B cell (primary cell): ENCODE measurements around the gene PARP8. TPM values are rescaled to one million over a fixed set of nuclear protein-coding genes. Genes with fewer than 3 reads are reported as not detected.

Experiments used
- ATAC-seq: fragments of 200-7000 bp; cut with Tn5 transposase; one replicate; pipeline ENCODE4 v1.10.0; 2021; ENCODE audit warnings: low read depth, mild to moderate bottlenecking, moderate number of reproducible peaks, moderate library complexity
- CTCF ChIA-PET: fragments of 350-600 bp; sonication (Branson Sonifier 250); formaldehyde crosslinking; loops from one replicate; lab custom pipeline; 2021; ENCODE audit warnings: antibody characterized with exemption, inconsistent platforms; lab: Charles Lee
- POLR2A ChIA-PET: fragments of 350-600 bp; sonication (Branson Sonifier 250); formaldehyde crosslinking; loops from one replicate; lab custom pipeline; 2021; ENCODE audit warnings: antibody characterized with exemption; lab: Charles Lee
- DNase-seq: peaks from one replicate; pipeline ENCODE4 v3.0.0; 2013
- H2AFZ ChIP-seq: 2 replicates; pipeline ENCODE4 v1.6.1; 2012; ENCODE audit warnings: mild to moderate bottlenecking, low read depth, low read length; ENCODE audit not compliant: insufficient read depth, poor library complexity, severe bottlenecking
- H3K27ac ChIP-seq, 2 donors: 1 replicate in 1 of 2; 2 replicates in 1 of 2; pipeline ENCODE4 v1.5.1; 2012 to 2013; ENCODE audit warnings: low read length in 2 of 2, mild to moderate bottlenecking in 2 of 2, moderate library complexity in 1 of 2
- H3K27me3 ChIP-seq, 4 experiments: fragments of 200-600 bp in 1 of 4; sonication (generic) in 1 of 4; replicated peaks in 1 of 4; 1 replicate in 2 of 4; 2 replicates in 2 of 4; pipeline versions ENCODE4 v1.6.1 to v1.7.0; 2013 to 2016; ENCODE audit warnings: low read length in 3 of 4, mild to moderate bottlenecking in 2 of 4, mixed read lengths in 1 of 4, moderate library complexity in 1 of 4; ENCODE audit not compliant: insufficient read depth in 4 of 4, control insufficient read depth in 3 of 4; ENCODE audit errors: control extremely low read depth in 1 of 4
- H3K36me3 ChIP-seq, 2 experiments: replicated peaks in 1 of 2; 1 replicate in 1 of 2; 2 replicates in 1 of 2; pipeline versions ENCODE4 v1.6.1 to v1.7.1; 2013; ENCODE audit warnings: low read length in 1 of 2; ENCODE audit not compliant: insufficient read depth in 2 of 2, control insufficient read depth in 1 of 2; ENCODE audit errors: control extremely low read depth in 1 of 2, extremely low read depth in 1 of 2
- H3K4me1 ChIP-seq, 2 donors: fragments of 200-600 bp in 1 of 2; sonication (generic) in 1 of 2; 1 replicate in 1 of 2; 2 replicates in 1 of 2; pipeline versions ENCODE4 v1.5.1 to v1.6.1; 2013 to 2017; ENCODE audit warnings: low read length in 2 of 2; ENCODE audit not compliant: control insufficient read depth in 2 of 2, insufficient read depth in 2 of 2
- H3K4me2 ChIP-seq: replicated peaks from 2 replicates; pipeline ENCODE3; 2012; ENCODE audit warnings: mild to moderate bottlenecking, low read depth, low read length; ENCODE audit not compliant: poor library complexity, severe bottlenecking
- H3K4me3 ChIP-seq, 5 experiments: fragments of 200-600 bp in 1 of 5; sonication (generic) in 1 of 5; 1 replicate in 3 of 5; 2 replicates in 2 of 5; pipeline versions ENCODE4 v1.5.1 to v1.7.0; 2011 to 2016; ENCODE audit warnings: low read length in 4 of 5, mild to moderate bottlenecking in 4 of 5, low read depth in 2 of 5, control low read depth in 1 of 5, moderate library complexity in 1 of 5; ENCODE audit not compliant: insufficient read depth in 1 of 5; ENCODE audit errors: control extremely low read depth in 1 of 5, extremely low read depth in 1 of 5
- H3K79me2 ChIP-seq: fragments of 200-600 bp; sonication (generic); one replicate; pipeline ENCODE4 v1.6.0; 2016; ENCODE audit warnings: low read length; ENCODE audit not compliant: control insufficient read depth, insufficient read depth
- H3K9ac ChIP-seq: fragments of 200-600 bp; sonication (generic); 2 replicates; pipeline ENCODE4 v1.6.1; 2017; ENCODE audit warnings: mild to moderate bottlenecking, low read length, moderate library complexity
- H3K9me3 ChIP-seq, 3 donors: one replicate each; pipeline versions ENCODE4 v1.6.1 to v1.7.1; 2013; ENCODE audit warnings: low read length in 2 of 3; ENCODE audit not compliant: control insufficient read depth in 2 of 3, insufficient read depth in 1 of 3; ENCODE audit errors: control extremely low read depth in 1 of 3
- H4K20me1 ChIP-seq: 2 replicates; pipeline ENCODE4 v1.6.0; 2012; ENCODE audit warnings: mild to moderate bottlenecking, low read length; ENCODE audit not compliant: insufficient read depth, control insufficient read depth, poor library complexity, severe bottlenecking
- H3K27ac Mint-ChIP-seq: one replicate; pipeline ENCODE4 v1.8.0; 2021; ENCODE audit warnings: mixed read lengths
- H3K27me3 Mint-ChIP-seq: one replicate; pipeline ENCODE4 v1.8.0; 2021; ENCODE audit warnings: mixed read lengths
- H3K4me1 Mint-ChIP-seq: one replicate; pipeline ENCODE4 v1.8.0; 2021; ENCODE audit warnings: mixed read lengths
- H3K4me3 Mint-ChIP-seq: one replicate; pipeline ENCODE4 v1.8.0; 2021; ENCODE audit warnings: mixed read lengths
- H3K9me3 Mint-ChIP-seq: one replicate; pipeline ENCODE4 v1.8.0; 2022; ENCODE audit warnings: mixed read lengths; ENCODE audit not compliant: insufficient read depth
- EZH2 ChIP-seq: IDR thresholded peaks from 2 replicates; pipeline ENCODE4 v1.6.1; 2012; ENCODE audit warnings: borderline replicate concordance, low read depth, mild to moderate bottlenecking, moderate library complexity, low read length; ENCODE audit not compliant: insufficient read depth, poor library complexity, severe bottlenecking
- WGBS: methylation state at CpG from one replicate; pipeline ENCODE4 v1.1.5; 2013; ENCODE audit warnings: missing lambda C conversion rate; ENCODE audit not compliant: insufficient coverage; 5-methylcytosine and 5-hydroxymethylcytosine counted together
- intact Hi-C: fragments of 100-400 bp; cut with micrococcal nuclease; formaldehyde crosslinking; loops from one replicate; pipeline ENCODE4 v1.10.0; 2022
- polyA plus RNA-seq: library from polyadenylated mRNA; depleted of rRNA; stranded (reverse); fragments of >200 nt; gene quantifications from 2 replicates; pipeline ENCODE4 v1.2.3, GENCODE V29; 2012
- total RNA-seq, 2 donors: library from RNA; stranded (reverse); fragments of 120-200 nt in 1 of 2; gene quantifications; 1 replicate in 1 of 2; 2 replicates in 1 of 2; pipeline versions ENCODE4 v1.2.3 to v1.2.4, GENCODE V29; 2013 to 2022
- TF ChIP-seq, protein P1 (sequence below): fragments of 200-600 bp; IDR thresholded peaks from one replicate; pipeline ENCODE4 v1.8.0; 2022; ENCODE audit warnings: antibody characterized with exemption, mild to moderate bottlenecking

PARP8 gene
- total and polyA plus RNA-seq, 2 donors (not counting 1 experiment from before 2014, with no cell fraction given): 36.2 to 83.6 TPM

DNA sequence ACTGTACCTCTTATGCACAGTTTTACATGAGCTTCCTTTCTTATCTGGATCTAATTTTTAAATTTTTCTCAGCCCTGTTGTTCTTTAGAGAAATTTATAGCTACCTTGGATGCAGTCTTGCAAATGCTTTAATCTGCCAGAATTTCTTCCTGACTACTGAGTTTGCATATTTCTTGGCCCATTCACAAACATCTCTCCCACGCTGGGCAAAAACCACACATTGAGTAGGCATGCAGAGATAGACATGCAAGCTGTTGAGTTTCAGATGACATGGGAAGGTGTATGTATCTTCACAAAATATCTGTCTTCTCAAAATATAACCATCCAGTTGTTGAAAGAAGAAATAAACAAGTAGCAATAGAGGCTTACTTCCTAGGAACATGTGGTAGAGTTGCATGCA, 101.2 kb downstream of the PARP8 start:
- POLR2A ChIA-PET: no interaction called here
- H3K4me2 ChIP-seq: no peak overlapping the region
- CTCF ChIA-PET: no interaction called here

DNA sequence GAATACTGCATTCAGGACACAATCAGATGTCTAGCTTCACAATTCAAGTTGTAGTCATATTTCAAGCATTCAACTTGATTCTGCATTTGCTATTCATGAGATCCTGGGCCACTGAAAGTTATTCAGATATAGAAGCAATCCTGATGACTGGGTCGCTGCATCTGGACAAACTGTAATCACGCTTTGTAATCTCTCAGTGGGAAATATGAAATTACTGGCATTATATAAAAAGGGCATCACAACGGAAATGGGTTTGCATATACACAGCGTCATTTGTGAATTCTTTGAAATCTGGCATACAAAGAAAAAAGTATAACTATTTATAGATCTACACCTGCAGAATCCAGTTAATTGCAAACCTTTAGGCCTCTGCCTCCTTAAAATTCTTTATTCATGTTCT, 102.2 kb downstream of the PARP8 start:
- Histone ChIP-seq H3K9ac (no peak overlapping the region), H3K36me3 (peaks cover 26 to 29% of the 10 kb centered on the region in 2 experiments), H4K20me1 (no peaks in the 10 kb centered on the region), H3K27ac (no peak overlapping the region), H3K9me3 (peaks cover 0 to 4% (median 2%) of the 10 kb centered on the region in 3 donors), H3K4me2 (no peak overlapping the region), H3K27me3 (no peaks in the 10 kb centered on the region), H3K4me1 (no peaks in the 10 kb centered on the region), H2AFZ (no peak overlapping the region), H3K79me2 (peaks cover 9% of the 10 kb centered on the region), H3K4me3 (no peak overlapping the region)
- H3K27ac Mint-ChIP-seq: no peak overlapping the region
- POLR2A ChIA-PET: no interaction called here
- peaks cover 3% of the 10 kb centered on the region for H3K9me3 Mint-ChIP-seq
- DNase-seq (no peak), ATAC-seq (no peak)
- no peaks in the 10 kb centered on the region for H3K27me3 Mint-ChIP-seq
- intact Hi-C loops: no loop called here
- peaks cover 10% of the 10 kb centered on the region for H3K4me1 Mint-ChIP-seq
- H3K4me3 Mint-ChIP-seq: no peak overlapping the region
- WGBS: 71% methylated on average over 2 of the region's 4 CpGs
- TF ChIP-seq, protein P1, sequence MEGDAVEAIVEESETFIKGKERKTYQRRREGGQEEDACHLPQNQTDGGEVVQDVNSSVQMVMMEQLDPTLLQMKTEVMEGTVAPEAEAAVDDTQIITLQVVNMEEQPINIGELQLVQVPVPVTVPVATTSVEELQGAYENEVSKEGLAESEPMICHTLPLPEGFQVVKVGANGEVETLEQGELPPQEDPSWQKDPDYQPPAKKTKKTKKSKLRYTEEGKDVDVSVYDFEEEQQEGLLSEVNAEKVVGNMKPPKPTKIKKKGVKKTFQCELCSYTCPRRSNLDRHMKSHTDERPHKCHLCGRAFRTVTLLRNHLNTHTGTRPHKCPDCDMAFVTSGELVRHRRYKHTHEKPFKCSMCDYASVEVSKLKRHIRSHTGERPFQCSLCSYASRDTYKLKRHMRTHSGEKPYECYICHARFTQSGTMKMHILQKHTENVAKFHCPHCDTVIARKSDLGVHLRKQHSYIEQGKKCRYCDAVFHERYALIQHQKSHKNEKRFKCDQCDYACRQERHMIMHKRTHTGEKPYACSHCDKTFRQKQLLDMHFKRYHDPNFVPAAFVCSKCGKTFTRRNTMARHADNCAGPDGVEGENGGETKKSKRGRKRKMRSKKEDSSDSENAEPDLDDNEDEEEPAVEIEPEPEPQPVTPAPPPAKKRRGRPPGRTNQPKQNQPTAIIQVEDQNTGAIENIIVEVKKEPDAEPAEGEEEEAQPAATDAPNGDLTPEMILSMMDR: no peak
- TF ChIP-seq EZH2: no peak
- CTCF ChIA-PET: no interaction called here

More for the DNA sequence above, 101.2 kb downstream of the PARP8 start:
- no peak overlapping the region for H3K27ac Mint-ChIP-seq
- Histone ChIP-seq H3K4me3 (no peak overlapping the region), H3K9me3 (peaks cover 0 to under 1% (median 0%) of the 10 kb centered on the region in 3 donors), H2AFZ (no peak overlapping the region), H3K27me3 (no peaks in the 10 kb centered on the region), H3K4me1 (no peaks in the 10 kb centered on the region), H4K20me1 (no peaks in the 10 kb centered on the region), H3K27ac (no peak overlapping the region), H3K9ac (no peak overlapping the region), H3K36me3 (peaks cover 23 to 28% of the 10 kb centered on the region in 2 experiments), H3K79me2 (peaks cover 4% of the 10 kb centered on the region)
- peaks cover 10% of the 10 kb centered on the region for H3K4me1 Mint-ChIP-seq
- WGBS: no CpG with 5 or more reads among the region's 1 CpG
- no peaks in the 10 kb centered on the region for H3K9me3 Mint-ChIP-seq
- no peaks in the 10 kb centered on the region for H3K27me3 Mint-ChIP-seq
- no peak for ATAC-seq
- H3K4me3 Mint-ChIP-seq: no peak overlapping the region
- intact Hi-C loops: no loop called here
- no peak for DNase-seq
- no peak for TF ChIP-seq EZH2
